NCI-H2171 (cell line): ENCODE results near the gene CUZD1.

ENCODE experiments used
- DNase-seq: peaks from one replicate; lab custom pipeline; 2025; lab: John Stamatoyannopoulos, UW

CUZD1 gene

GRCh38 chr10:122812751-122813150 is 32.9 kb downstream of the CUZD1 start:
- no peak for DNase-seq

DNA sequence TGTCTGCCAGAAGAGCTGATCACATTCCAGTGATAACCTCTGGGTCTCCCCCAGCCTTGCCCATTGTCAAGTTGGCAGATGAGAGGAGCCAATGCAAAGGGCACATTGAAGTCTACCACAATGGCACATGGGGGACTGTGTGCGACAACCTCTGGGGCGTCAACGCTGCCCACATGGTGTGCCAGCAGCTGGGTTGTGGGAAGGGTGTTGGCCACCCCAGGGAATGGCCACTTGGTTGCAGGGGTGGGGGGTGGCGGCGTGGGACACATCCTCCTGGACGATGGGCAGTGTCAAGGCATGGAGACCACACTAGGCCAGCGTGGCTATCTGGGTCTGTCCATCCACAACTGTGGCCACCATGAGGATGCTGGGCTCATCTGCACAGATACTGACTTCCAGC is 43.4 kb downstream of the CUZD1 start:
- DNase-seq: no peak

DNA sequence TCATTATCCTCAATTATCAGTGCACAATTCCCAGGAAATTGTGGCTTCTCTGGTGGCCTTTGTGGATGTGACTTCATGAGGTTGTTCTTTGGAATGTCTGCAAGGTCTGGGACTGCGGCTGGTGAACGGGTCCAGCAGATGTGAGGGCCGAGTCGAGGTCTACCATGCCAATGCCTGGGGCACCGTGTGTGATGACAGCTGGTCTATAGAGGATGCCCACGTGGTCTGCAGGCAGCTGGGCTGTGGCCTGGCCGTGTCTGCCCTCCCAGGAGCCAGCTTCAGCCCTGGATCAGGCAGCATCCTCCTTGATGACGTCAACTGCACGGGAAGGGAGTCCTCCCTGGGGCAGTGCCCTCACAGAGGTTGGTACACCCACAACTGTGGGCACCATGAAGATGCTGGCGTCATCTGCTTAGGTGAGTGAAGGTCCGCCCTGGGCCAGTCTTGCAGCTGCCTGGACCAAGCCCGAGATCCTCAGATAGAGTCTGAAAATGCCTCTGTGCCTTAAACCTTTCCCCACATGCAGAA is 46.9 kb downstream of the CUZD1 start:
- no peak for DNase-seq

- DNase-seq: no peak
Observed at GRCh38 chr10:122796796-122797195, 48.9 kb downstream of the CUZD1 start.

DNA sequence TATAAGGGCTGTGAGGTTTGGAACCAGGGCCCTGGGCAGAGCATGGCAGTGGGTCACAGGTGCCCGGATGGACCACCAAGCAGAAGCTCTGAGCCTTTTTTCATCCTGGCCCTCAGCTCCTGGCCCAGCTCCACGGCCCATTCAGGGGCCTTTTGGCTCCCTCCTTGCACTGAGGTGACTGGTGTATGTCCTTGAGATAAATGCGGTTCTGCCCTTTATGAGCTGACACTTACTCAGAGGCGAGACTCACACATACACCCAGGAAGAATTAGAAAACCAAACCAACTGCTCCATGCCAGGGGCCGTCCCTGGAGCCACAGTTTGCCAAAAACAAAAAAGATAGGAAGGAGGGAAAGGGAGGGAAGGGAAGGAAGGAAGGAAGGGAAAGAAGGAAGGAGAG is 49.7 kb downstream of the CUZD1 start:
- DNase-seq: no peak

- no peak for DNase-seq
Observed at GRCh38 chr10:122786269-122786668, 59.4 kb downstream of the CUZD1 start.

DNA sequence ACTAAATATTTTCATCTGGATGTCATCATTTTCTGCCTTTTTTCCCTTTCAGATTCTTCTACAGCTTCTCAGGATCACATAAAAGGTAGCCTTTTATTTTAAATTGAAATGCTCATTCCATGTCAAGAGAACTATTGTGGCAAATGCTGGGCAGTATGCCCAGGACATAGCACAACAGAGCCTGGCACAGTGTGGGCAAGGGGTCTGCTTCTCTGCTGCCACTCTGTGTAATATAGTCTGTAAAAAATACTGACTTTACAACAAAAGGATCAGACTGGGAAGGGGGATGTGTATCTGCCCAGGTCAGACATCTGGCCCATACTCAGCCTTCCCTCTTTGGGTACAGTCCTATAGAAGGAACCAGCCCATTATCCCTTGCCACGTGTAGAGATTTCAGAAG is 62.7 kb downstream of the CUZD1 start:
- no peak for DNase-seq
